ENCODE data around the gene SMIM7.
A peak's percentile ranks its signal among the peaks of the same experiment; 100 is the strongest.

Gene SMIM7

DNA sequence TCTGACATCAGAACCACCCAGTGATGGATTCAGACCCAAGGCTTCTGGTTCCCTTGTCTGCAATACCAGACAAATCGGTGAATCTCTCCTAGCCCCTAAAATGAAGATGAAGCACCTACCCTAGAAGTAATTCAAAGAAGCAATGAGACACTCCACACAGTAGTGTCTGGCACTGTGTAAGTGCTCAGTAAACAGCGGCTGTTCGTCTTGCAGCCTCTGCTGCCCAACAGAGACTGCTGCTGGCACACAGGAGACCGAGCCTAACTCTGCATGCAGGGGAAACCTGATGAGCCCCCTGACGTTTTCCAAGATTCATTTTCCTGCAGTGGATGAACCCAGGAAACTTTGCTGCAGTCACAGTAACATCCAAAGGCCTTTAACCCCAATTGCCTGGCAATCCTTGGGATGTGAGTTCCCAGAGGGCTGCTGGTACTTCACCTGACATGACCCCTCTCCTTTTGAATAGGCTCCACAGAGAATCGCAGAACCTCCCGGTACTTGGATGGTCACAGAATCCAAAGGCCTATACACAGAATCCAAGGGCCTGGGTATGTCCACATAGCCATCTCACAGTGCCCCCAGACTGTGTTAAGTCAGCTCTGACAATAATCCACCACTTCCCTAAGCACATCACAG, 38.7 kb downstream of the SMIM7 start:
- DNase-seq (ENCODE audit: low spot score): no peak

DNA sequence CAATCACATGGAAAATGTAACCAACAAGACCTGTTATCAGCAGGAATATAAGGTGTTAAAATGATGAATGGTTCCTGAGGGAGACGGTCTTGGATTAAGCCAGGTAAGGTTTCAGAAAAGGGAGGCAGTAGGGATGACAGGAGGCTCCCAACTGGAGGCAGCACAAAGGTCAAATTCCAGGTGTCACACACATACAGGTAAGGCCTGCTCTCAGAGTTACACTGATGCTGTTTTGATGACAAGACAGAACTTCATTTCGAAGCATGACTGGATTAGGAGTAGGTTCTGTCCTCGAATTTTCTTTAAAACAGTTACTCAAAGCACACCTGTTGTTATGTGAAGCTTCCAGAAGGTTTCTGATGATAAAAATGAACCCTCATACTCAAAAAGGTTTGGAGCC, 39.4 kb downstream of the SMIM7 start:
- DNase-seq (ENCODE audit: low spot score): no peak

DNA sequence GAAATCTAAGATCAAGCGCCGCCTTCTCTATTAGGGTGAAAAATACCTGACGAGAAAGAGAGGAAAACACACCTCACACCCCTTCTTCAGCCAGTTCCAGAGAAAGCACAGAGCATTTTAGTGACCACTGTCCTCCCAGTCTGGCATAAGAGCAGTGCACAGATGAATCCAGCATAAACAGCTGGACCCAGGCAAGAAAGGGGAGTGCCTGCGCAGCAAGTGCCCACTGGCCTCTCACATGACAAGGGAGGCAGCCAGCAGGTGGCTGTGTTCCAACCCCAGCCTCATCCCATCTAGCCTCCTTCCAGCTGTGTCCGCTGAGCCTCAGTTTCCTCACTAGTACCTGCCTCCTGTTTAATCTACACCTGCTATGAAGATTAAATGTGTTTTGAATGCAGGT, 39.9 kb downstream of the SMIM7 start:
- DNase-seq (ENCODE audit: low spot score): no peak

DNA sequence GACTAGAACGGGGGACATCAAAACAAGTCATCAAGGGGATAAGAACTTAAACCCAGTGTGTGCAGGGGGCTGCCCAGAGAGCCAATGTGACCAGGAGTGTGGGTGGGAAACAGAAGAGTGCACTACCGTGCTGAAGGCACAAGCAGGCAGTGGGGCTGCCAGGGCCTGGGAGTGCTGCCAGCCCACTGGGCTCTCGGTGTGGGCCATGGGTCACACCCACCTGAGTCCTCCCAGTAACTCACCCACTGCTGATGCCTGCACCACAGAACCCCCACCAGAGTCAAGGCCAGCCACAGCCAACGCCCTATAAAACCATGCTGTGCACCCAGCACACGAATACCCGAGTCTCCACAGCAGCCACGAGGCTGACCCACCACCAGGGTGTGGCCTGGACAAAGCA, 40.5 kb downstream of the SMIM7 start:
- DNase-seq (ENCODE audit: low spot score): peak; percentile 36

GRCh38 chr19:16618248-16618647, 41.7 kb downstream of the SMIM7 start:
- DNase-seq (ENCODE audit: low spot score): no peak

DNA sequence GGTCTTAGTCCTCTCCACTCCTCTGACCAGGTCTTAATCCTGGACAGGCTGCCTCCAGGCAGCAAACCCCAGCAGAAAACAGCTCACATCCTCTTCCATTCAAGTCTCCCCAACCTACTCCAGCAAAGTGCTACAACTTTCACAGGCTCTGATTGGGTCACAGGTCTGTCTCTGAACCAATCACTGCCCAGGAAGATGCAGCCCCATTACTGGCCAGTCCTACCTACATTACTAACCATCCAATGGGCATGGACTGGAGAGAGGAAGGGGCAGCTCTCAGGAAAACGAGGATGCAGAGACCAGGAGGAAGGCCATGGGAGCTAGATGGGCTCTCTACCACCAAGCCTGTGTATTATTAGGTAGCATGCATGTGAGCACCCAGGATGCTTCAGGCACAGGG, 44.1 kb downstream of the SMIM7 start:
- DNase-seq (ENCODE audit: low spot score): no peak

DNA sequence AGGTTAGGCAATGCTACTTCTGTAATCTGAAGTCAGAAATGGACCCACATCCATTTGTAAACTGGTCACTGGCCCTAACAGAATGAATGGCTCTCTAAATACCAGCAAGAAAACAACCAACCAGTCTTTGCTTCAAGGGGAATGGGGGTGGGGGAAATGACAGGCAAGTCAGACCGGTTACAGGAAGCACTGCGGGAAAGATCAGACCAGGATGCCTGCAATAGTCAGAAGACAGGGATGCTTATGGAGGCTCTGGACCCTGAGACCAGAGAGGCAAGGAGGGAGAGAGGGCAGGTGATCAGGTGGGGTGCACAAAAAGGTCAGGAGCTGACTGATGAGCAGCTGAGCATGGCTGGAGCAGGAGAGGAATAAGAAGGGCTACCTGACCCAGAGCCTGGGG, 45.0 kb downstream of the SMIM7 start:
- no peak for DNase-seq (ENCODE audit: low spot score)

DNA sequence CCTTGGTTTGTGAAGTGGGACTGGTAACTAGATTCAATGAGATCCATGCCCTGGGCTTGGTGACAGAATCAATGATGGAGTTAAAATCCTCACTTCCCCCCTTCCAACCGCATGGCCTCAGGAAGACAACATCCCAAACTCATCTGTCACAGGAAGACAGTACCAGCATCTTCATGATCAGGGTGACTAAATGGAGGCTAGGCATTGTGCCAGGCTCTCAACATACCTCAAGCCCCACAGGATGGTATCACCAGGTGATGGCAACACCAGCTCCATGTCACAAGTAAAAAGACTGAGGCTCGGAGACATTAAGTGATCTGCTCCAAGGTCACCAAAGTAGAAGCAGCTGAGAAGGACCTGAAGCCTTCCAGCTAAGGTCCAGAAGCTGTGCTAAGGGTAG, 46.1 kb downstream of the SMIM7 start:
- no peak for DNase-seq (ENCODE audit: low spot score)

DNA sequence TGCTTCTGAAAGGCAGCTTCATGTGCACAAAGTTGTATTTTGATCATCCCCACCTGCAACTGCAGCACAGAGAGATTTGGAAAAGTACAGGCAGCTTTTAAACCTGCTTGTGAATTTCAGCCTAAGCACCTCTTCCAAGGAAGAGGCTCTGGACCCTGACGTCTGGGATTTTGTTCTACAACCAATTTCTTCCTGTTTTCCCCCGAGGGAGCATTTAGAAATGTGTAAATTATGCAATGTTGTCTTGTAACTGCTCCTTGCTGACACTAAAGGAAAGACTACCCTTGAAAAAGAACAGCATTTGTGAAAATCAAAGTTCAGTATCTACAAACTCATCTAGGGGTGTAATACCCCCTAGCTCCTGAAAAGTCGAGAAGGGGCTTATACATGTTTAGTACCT, 47.3 kb downstream of the SMIM7 start:
- no peak for DNase-seq (ENCODE audit: low spot score)

DNA sequence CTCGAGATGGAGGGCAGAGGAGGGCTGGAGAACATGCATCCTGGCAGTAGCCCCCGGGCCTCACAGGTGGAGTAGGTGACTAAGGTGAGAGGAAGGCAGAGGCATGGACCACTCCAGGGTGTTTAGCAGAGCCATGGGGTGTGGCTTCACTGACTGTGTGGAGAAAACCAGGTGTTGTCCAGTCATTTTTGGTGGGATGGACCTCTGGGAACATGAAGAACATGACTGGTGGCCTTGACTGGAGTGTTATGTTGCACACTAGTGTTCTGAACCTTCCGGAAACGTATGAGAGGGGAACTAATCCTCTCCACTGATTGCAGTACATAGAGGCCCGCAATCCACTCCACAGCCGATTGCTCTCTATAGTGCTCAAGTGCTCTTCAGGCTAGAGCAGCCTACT, 48.8 kb downstream of the SMIM7 start:
- DNase-seq (ENCODE audit: low spot score): no peak

- no peak for DNase-seq (ENCODE audit: low spot score)
Measured at GRCh38 chr19:16609511-16610200, 50.3 kb downstream of the SMIM7 start.

DNA sequence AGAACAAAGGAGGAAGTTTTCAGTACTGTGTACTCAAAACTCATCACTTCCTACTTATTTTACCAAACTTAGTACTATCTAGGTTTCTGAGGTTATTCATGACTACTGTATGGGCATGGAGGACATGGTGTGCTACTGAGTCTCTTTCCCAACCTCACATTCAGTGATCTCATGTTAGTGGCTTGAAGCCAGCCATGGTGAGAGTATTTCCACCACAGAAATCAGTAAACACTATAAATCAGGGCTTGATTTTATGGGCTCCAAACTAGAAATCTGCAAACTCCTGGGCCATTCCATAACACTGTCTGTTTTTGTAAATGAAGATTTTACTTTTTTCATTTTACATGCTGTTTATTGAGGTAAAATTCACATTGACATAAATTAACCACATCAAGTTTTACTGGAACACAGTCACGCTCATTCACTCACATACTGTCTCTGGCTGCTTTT, 51.6 kb downstream of the SMIM7 start:
- peak; percentile 86 for DNase-seq (ENCODE audit: low spot score)

- no peak for DNase-seq (ENCODE audit: low spot score)
Measured at GRCh38 chr19:16607819-16608218, 52.1 kb downstream of the SMIM7 start.

DNA sequence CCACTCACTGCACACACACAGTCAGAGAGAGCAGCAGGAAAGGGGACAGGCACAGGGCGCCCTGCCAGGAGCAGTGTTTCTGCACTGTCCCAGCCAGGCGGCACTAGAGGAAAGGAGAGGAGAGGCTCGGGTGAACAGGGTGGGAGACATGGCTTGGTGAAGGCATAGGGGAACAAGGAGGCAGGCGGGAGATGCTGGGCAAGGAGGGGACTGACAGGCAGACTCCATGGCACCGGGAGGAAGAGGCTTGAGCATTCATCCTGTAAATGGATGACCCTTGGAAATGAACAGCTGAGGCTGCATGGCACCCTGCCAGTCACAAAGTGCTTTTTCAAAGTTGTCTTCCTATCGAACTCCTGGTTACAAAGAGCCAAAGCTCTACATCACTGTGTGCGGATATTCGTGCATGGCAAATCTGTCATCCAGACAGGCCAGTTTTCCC, 54.4 kb downstream of the SMIM7 start:
- no peak for DNase-seq (ENCODE audit: low spot score)

GRCh38 chr19:16605115-16605514, 54.8 kb downstream of the SMIM7 start:
- no peak for DNase-seq (ENCODE audit: low spot score)

DNA sequence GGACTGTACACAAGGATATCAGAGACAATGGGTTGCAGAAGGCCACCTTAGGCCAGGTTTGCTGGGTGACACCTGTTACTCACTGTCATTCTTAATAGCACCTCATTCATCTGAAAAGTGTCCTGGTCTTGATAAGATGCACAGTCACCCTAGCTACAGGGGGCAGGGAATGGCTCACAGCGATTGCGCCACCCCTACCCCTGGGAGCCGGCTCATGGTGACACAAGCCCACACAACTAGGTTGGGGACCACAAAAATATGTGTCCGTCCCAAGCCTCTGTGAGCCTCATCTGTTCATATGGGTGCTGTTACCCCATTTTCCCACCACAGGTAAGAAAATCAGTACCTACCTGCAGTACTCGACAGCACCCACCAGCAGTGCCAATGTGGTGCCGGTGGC, 55.3 kb downstream of the SMIM7 start:
- no peak for DNase-seq (ENCODE audit: low spot score)

GRCh38 chr19:16603090-16603489, 56.9 kb downstream of the SMIM7 start:
- DNase-seq (ENCODE audit: low spot score): no peak

- DNase-seq (ENCODE audit: low spot score): no peak
Measured at GRCh38 chr19:16601378-16602052, 58.4 kb downstream of the SMIM7 start.

DNA sequence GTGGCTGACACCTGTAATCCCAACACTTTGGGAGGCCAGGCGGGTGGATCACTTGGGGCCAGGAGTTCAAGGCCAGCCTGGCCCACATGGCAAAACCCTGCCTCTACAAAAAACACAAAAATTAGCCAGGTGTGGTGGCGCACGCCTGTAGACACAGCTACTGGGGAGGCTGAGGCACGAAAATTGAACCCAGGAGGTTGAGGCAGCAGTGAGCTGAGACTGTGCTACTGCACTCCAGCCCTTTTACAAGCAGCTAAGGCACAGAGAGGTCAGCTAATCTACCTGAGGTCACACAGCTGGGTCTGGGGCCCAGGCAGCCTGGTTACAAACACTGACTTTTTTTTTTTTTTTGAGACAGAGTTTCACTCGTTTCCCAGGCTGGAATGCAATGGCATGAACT, 59.1 kb downstream of the SMIM7 start:
- DNase-seq (ENCODE audit: low spot score): no peak

DNA sequence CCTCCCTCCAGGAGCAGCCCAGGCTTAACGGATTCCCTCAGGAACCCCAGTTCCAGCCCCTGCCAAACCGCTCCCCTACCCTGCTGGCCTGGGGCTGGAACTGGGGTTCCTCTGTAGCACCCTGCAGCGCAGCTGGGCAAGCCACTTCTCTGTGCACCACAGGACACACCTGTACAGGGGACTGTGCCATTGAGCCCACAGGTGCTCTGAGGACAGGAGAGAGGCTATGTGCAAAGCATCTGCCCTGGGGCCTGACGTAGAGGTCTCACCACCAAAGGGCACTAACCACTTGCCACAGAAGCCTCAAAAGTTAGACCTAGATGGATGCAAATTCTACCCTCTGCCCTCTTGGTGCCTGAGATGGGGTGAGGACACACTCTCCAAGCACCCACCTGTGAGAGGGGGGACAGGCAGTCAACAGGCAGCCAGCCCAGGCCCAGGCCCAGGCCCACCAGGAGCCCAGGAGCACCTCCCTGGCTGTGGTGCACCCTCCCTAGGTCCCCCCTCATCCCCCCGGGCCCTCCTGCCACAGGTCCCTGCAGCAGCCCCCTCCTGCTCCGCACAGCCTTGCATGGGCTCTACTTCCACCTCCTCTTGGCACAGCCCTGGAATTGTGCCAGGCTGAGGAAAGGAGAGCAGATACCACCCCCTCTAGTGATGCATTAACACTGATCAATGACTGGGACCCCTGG, 60.1 kb downstream of the SMIM7 start:
- no peak for DNase-seq (ENCODE audit: low spot score)

- DNase-seq (ENCODE audit: low spot score): no peak
Measured at GRCh38 chr19:16598848-16599247, 61.1 kb downstream of the SMIM7 start.

- no peak for DNase-seq (ENCODE audit: low spot score)
Measured at GRCh38 chr19:16596399-16596798, 63.5 kb downstream of the SMIM7 start.
